Activated T-cell treated with anti-CD3 and anti-CD28 coated beads, Interleukin-2, amount 50 U/mL, for 72 hours (primary cell): ENCODE measurements around the gene NTMT2. TPM values are rescaled to one million over a fixed set of nuclear protein-coding genes. Genes with fewer than 3 reads are reported as not detected.

Experiments
- ATAC-seq, 2 donors: fragments of 150-1000 bp; cut with Tn5 transposase; replicated peaks in 1 of 2; 2 replicates each; pipeline ENCODE4 v1.10.0; 2021; ENCODE audit warnings: moderate library complexity in 2 of 2, mild to moderate bottlenecking in 1 of 2
- DNase-seq, 2 donors: peaks; one replicate each; pipeline ENCODE4 v3.0.0; 2021 to 2022; ENCODE audit warnings: mixed read lengths in 1 of 2
- H3K27ac Mint-ChIP-seq: one replicate; pipeline ENCODE4 v1.8.0; 2022; ENCODE audit warnings: mild to moderate bottlenecking, moderate library complexity, mixed read lengths
- H3K27me3 Mint-ChIP-seq: one replicate; pipeline ENCODE4 v1.8.0; 2022; ENCODE audit warnings: low read depth, mixed read lengths
- H3K36me3 Mint-ChIP-seq, 2 donors: one replicate each; pipeline ENCODE4 v1.8.0; 2022; ENCODE audit warnings: mixed read lengths in 2 of 2, mild to moderate bottlenecking in 1 of 2; ENCODE audit not compliant: insufficient read depth in 2 of 2
- H3K4me1 Mint-ChIP-seq: one replicate; pipeline ENCODE4 v1.8.0; 2022; ENCODE audit warnings: low read depth, mixed read lengths
- H3K4me3 Mint-ChIP-seq, 2 donors: one replicate each; pipeline ENCODE4 v1.8.0; 2022; ENCODE audit warnings: mild to moderate bottlenecking in 2 of 2, mixed read lengths in 2 of 2, moderate library complexity in 2 of 2
- H3K9me3 Mint-ChIP-seq, 2 donors: one replicate each; pipeline ENCODE4 v1.8.0; 2022; ENCODE audit warnings: mixed read lengths in 2 of 2
- total RNA-seq, 2 donors: library from RNA; stranded (reverse); gene quantifications; one replicate each; pipeline ENCODE4 v1.2.3, GENCODE V29; 2022

The NTMT2 gene
- total RNA-seq, 2 donors from 2014 or later, result not detected

GRCh38 chr1:170134521-170134920 is 11.2 kb upstream of the NTMT2 start:
- Mint-ChIP-seq H3K27ac (no peak overlapping the region), H3K4me3 (no peak overlapping the region), H3K9me3 (peaks cover 0 to 2% of the 10 kb centered on the region in 2 donors), H3K36me3 (no peaks in the 10 kb centered on the region), H3K4me1 (no peaks in the 10 kb centered on the region), H3K27me3 (peaks cover 5% of the 10 kb centered on the region)
- ATAC-seq (no peak), DNase-seq (no peak)

GRCh38 chr1:170140371-170140770 is 5.4 kb upstream of the NTMT2 start:
- no peak for DNase-seq
- no peak overlapping the region for H3K4me3 Mint-ChIP-seq
- no peaks in the 10 kb centered on the region for H3K36me3 Mint-ChIP-seq
- peaks cover 8% of the 10 kb centered on the region for H3K27me3 Mint-ChIP-seq
- H3K4me1 Mint-ChIP-seq, result no peaks in the 10 kb centered on the region
- H3K9me3 Mint-ChIP-seq, result peaks cover 0 to 4% of the 10 kb centered on the region in 2 donors
- no peak for ATAC-seq
- no peak overlapping the region for H3K27ac Mint-ChIP-seq

- peaks cover 0 to 2% of the 10 kb centered on the region in 2 donors for H3K9me3 Mint-ChIP-seq
- no peaks in the 10 kb centered on the region for H3K36me3 Mint-ChIP-seq
- H3K4me1 Mint-ChIP-seq, result peaks cover 15% of the 10 kb centered on the region
- H3K4me3 Mint-ChIP-seq, result no peak overlapping the region
- H3K27me3 Mint-ChIP-seq, result peaks cover 3% of the 10 kb centered on the region
- DNase-seq (no peak), ATAC-seq (no peak)
- no peak overlapping the region for H3K27ac Mint-ChIP-seq
Observed at GRCh38 chr1:170145061-170145460, 698 bp upstream of the NTMT2 start.

- ATAC-seq (peak; percentile 40 to 42), DNase-seq (no peak)
- Mint-ChIP-seq H3K27ac (no peak overlapping the region), H3K4me1 (peaks cover 15% of the 10 kb centered on the region), H3K4me3 (peak overlapping the region in 1 of 2 donors; percentile 32), H3K36me3 (no peaks in the 10 kb centered on the region), H3K9me3 (peaks cover 0 to 2% of the 10 kb centered on the region in 2 donors), H3K27me3 (peaks cover 7% of the 10 kb centered on the region)
Observed at GRCh38 chr1:170146720-170147263, 1.0 kb downstream of the NTMT2 start.

- H3K27me3 Mint-ChIP-seq, result peaks cover 7% of the 10 kb centered on the region
- peaks cover 0 to 6% of the 10 kb centered on the region in 2 donors for H3K9me3 Mint-ChIP-seq
- no peak overlapping the region for H3K4me3 Mint-ChIP-seq
- no peak overlapping the region for H3K27ac Mint-ChIP-seq
- DNase-seq, result no peak
- H3K4me1 Mint-ChIP-seq, result peaks cover 15% of the 10 kb centered on the region
- H3K36me3 Mint-ChIP-seq, result peaks cover 1 to 4% of the 10 kb centered on the region in 2 donors
- ATAC-seq, result no peak
Observed at GRCh38 chr1:170149241-170149640, 3.5 kb downstream of the NTMT2 start.

GRCh38 chr1:170150016-170150415 is 4.3 kb downstream of the NTMT2 start:
- no peak for ATAC-seq
- H3K9me3 Mint-ChIP-seq, result peaks cover 0 to 6% of the 10 kb centered on the region in 2 donors

GRCh38 chr1:170150921-170151320 is 5.2 kb downstream of the NTMT2 start:
- peaks cover 12% of the 10 kb centered on the region for H3K4me1 Mint-ChIP-seq
- H3K9me3 Mint-ChIP-seq, result peaks cover 0 to 6% of the 10 kb centered on the region in 2 donors
- no peak for DNase-seq
- H3K36me3 Mint-ChIP-seq, result peaks cover 1 to 4% of the 10 kb centered on the region in 2 donors
- no peak overlapping the region for H3K4me3 Mint-ChIP-seq
- no peak overlapping the region for H3K27ac Mint-ChIP-seq
- peaks cover 7% of the 10 kb centered on the region for H3K27me3 Mint-ChIP-seq
- no peak for ATAC-seq

More at GRCh38 chr1:170150016-170150415, 4.3 kb downstream of the NTMT2 start:
- no peak for DNase-seq
- Mint-ChIP-seq H3K36me3 (peaks cover 1 to 4% of the 10 kb centered on the region in 2 donors), H3K27me3 (peaks cover 7% of the 10 kb centered on the region), H3K4me1 (peaks cover 15% of the 10 kb centered on the region), H3K27ac (no peak overlapping the region), H3K4me3 (no peak overlapping the region)

GRCh38 chr1:170153417-170153816 is 7.7 kb downstream of the NTMT2 start:
- H3K27me3 Mint-ChIP-seq, result peaks cover 7% of the 10 kb centered on the region
- ATAC-seq (no peak), DNase-seq (no peak)
- H3K4me1 Mint-ChIP-seq, result no peaks in the 10 kb centered on the region
- H3K4me3 Mint-ChIP-seq, result no peak overlapping the region
- no peak overlapping the region for H3K27ac Mint-ChIP-seq
- peaks cover 0 to 6% of the 10 kb centered on the region in 2 donors for H3K9me3 Mint-ChIP-seq
- peaks cover 1 to 4% of the 10 kb centered on the region in 2 donors for H3K36me3 Mint-ChIP-seq

GRCh38 chr1:170155055-170155454 is 9.3 kb downstream of the NTMT2 start:
- Mint-ChIP-seq H3K4me3 (no peak overlapping the region), H3K27me3 (peaks cover 10% of the 10 kb centered on the region), H3K36me3 (peaks cover 1 to 4% of the 10 kb centered on the region in 2 donors), H3K27ac (no peak overlapping the region), H3K9me3 (peaks cover 0 to 6% of the 10 kb centered on the region in 2 donors), H3K4me1 (no peaks in the 10 kb centered on the region)
- ATAC-seq (no peak), DNase-seq (no peak)

GRCh38 chr1:170156594-170156993 is 10.8 kb downstream of the NTMT2 start:
- Mint-ChIP-seq H3K36me3 (peaks cover 1 to 4% of the 10 kb centered on the region in 2 donors), H3K27me3 (peaks cover 6% of the 10 kb centered on the region), H3K4me1 (no peaks in the 10 kb centered on the region), H3K9me3 (peaks cover 0 to 6% of the 10 kb centered on the region in 2 donors), H3K27ac (no peak overlapping the region), H3K4me3 (no peak overlapping the region)
- ATAC-seq, result no peak
- DNase-seq, result no peak

GRCh38 chr1:170157820-170158219 is 12.1 kb downstream of the NTMT2 start:
- no peak for ATAC-seq
- peaks cover 0 to 4% of the 10 kb centered on the region in 2 donors for H3K36me3 Mint-ChIP-seq
- peaks cover 0 to 6% of the 10 kb centered on the region in 2 donors for H3K9me3 Mint-ChIP-seq
- no peak overlapping the region for H3K27ac Mint-ChIP-seq
- DNase-seq, result no peak
- peaks cover 6% of the 10 kb centered on the region for H3K27me3 Mint-ChIP-seq
- no peaks in the 10 kb centered on the region for H3K4me1 Mint-ChIP-seq
- H3K4me3 Mint-ChIP-seq, result no peak overlapping the region

GRCh38 chr1:170162459-170163246 is 16.9 kb downstream of the NTMT2 start:
- DNase-seq (no peak), ATAC-seq (no peak)
- Mint-ChIP-seq H3K36me3 (no peaks in the 10 kb centered on the region), H3K27ac (no peak overlapping the region), H3K4me3 (no peak overlapping the region), H3K27me3 (peaks cover 6% of the 10 kb centered on the region), H3K4me1 (no peaks in the 10 kb centered on the region), H3K9me3 (no peaks in the 10 kb centered on the region)

- H3K4me1 Mint-ChIP-seq, result peaks cover 7% of the 10 kb centered on the region
- no peak overlapping the region for H3K27ac Mint-ChIP-seq
- ATAC-seq (peak; percentile 24 to 78), DNase-seq (no peak)
- peaks cover 4% of the 10 kb centered on the region for H3K27me3 Mint-ChIP-seq
- H3K4me3 Mint-ChIP-seq, result no peak overlapping the region
- H3K36me3 Mint-ChIP-seq, result no peaks in the 10 kb centered on the region
- H3K9me3 Mint-ChIP-seq, result no peaks in the 10 kb centered on the region
Observed at GRCh38 chr1:170164103-170164763, 18.5 kb downstream of the NTMT2 start.
